Common myeloid progenitor, CD34-positive (primary cell): ENCODE results near the gene COPS7B.

Experiments used
- CTCF ChIA-PET: fragments of 350-600 bp; sonication (Branson Sonifier 250); formaldehyde crosslinking; loops from one replicate; lab custom pipeline; 2021; ENCODE audit warnings: antibody characterized with exemption; lab: Charles Lee
- POLR2A ChIA-PET: fragments of 350-600 bp; sonication (Branson Sonifier 250); formaldehyde crosslinking; loops from one replicate; lab custom pipeline; 2021; ENCODE audit warnings: antibody characterized with exemption; lab: Charles Lee
- DNase-seq, 3 donors: peaks; one replicate each; pipeline versions ENCODE4 v3.0.0 to v3.0.0-alpha.2; 2013
- H3K27ac ChIP-seq, 2 experiments: 1 replicate in 1 of 2; 2 replicates in 1 of 2; pipeline ENCODE4 v1.7.0; 2013; ENCODE audit warnings: inconsistent platforms in 2 of 2, low read length in 2 of 2, mild to moderate bottlenecking in 2 of 2, low read depth in 1 of 2, moderate library complexity in 1 of 2; ENCODE audit not compliant: severe bottlenecking in 2 of 2, insufficient read depth in 1 of 2, poor library complexity in 1 of 2
- H3K27me3 ChIP-seq, 5 experiments: replicated peaks in 2 of 5; 1 replicate in 3 of 5; 2 replicates in 2 of 5; pipeline versions ENCODE4 v1.6.1 to v1.7.0; 2013; ENCODE audit warnings: low read length in 4 of 5, mild to moderate bottlenecking in 2 of 5, moderate library complexity in 2 of 5, inconsistent platforms in 1 of 5; ENCODE audit not compliant: insufficient read depth in 5 of 5, control insufficient read depth in 4 of 5
- H3K36me3 ChIP-seq, 4 experiments: 1 replicate in 2 of 4; 2 replicates in 2 of 4; pipeline versions ENCODE4 v1.6.1 to v1.7.0; 2013; ENCODE audit warnings: low read length in 3 of 4, control low read depth in 1 of 4, mild to moderate bottlenecking in 1 of 4; ENCODE audit not compliant: control insufficient read depth in 4 of 4, insufficient read depth in 4 of 4
- H3K4me1 ChIP-seq, 4 experiments: 1 replicate in 3 of 4; 2 replicates in 1 of 4; pipeline versions ENCODE4 v1.6.1 to v1.7.1; 2013; ENCODE audit warnings: low read length in 3 of 4, mild to moderate bottlenecking in 3 of 4, control low read depth in 1 of 4, inconsistent platforms in 1 of 4, moderate library complexity in 1 of 4; ENCODE audit not compliant: control insufficient read depth in 4 of 4, insufficient read depth in 4 of 4; ENCODE audit errors: control extremely low read depth in 1 of 4
- H3K4me3 ChIP-seq, 7 experiments: 1 replicate in 4 of 7; 2 replicates in 3 of 7; pipeline versions ENCODE4 v1.5.1 to v1.7.0; 2013; ENCODE audit warnings: mild to moderate bottlenecking in 7 of 7, low read length in 6 of 7, moderate library complexity in 6 of 7, inconsistent platforms in 2 of 7, low read depth in 2 of 7, control low read depth in 1 of 7; ENCODE audit not compliant: insufficient read depth in 4 of 7, control insufficient read depth in 1 of 7; ENCODE audit errors: extremely low read depth in 1 of 7
- H3K9me3 ChIP-seq, 5 experiments: 1 replicate in 4 of 5; 2 replicates in 1 of 5; pipeline versions ENCODE4 v1.6.1 to v1.7.1; 2013; ENCODE audit warnings: low read length in 4 of 5, mild to moderate bottlenecking in 2 of 5, inconsistent platforms in 1 of 5, low read depth in 1 of 5, moderate library complexity in 1 of 5; ENCODE audit not compliant: control insufficient read depth in 4 of 5, insufficient read depth in 2 of 5; ENCODE audit errors: control extremely low read depth in 1 of 5
- WGBS: methylation state at CpG from one replicate; pipeline ENCODE4 v1.1.5; 2013; ENCODE audit not compliant: insufficient coverage; 5-methylcytosine and 5-hydroxymethylcytosine counted together

Gene COPS7B

GRCh38 chr2:231821908-231822307 is 35.7 kb downstream of the COPS7B start:
- 40% methylated on average over 1 of the region's 3 CpGs for WGBS
- Histone ChIP-seq H3K4me3 (no peak overlapping the region), H3K27me3 (peaks cover 0 to 1% (median 0%) of the 10 kb centered on the region in 5 experiments), H3K9me3 (peaks cover 0 to 4% (median 0%) of the 10 kb centered on the region in 5 experiments), H3K27ac (no peak overlapping the region), H3K4me1 (no peaks in the 10 kb centered on the region), H3K36me3 (no peaks in the 10 kb centered on the region)
- no peak for DNase-seq
- POLR2A ChIA-PET = no interaction called here
- CTCF ChIA-PET = no interaction called here

- H3K27ac ChIP-seq = no peak overlapping the region
- ChIA-PET POLR2A (interaction anchor here (0.7 kb wide), 1 partner anchor 167 kb away, joined by 3 read pairs; no protein-coding TSS in a partner anchor), CTCF (interaction anchor here (1.5 to 2.4 kb wide), 2 partner anchors 11 to 22 kb away, joined by 4 to 7 read pairs; no protein-coding TSS in a partner anchor)
- no peak overlapping the region for H3K4me3 ChIP-seq
- no peaks in the 10 kb centered on the region for H3K9me3 ChIP-seq
- no peaks in the 10 kb centered on the region for H3K4me1 ChIP-seq
- peaks cover 0 to 4% (median 0%) of the 10 kb centered on the region in 5 experiments for H3K27me3 ChIP-seq
- no peaks in the 10 kb centered on the region for H3K36me3 ChIP-seq
- WGBS = 97% methylated on average over 5 of the region's 10 CpGs
- DNase-seq = no peak
Observed at GRCh38 chr2:231853105-231853504, 66.9 kb downstream of the COPS7B start.

- Histone ChIP-seq H3K27ac (no peak overlapping the region), H3K36me3 (no peaks in the 10 kb centered on the region), H3K4me3 (no peak overlapping the region), H3K9me3 (no peaks in the 10 kb centered on the region), H3K4me1 (no peaks in the 10 kb centered on the region), H3K27me3 (peaks cover 0 to 4% (median 0%) of the 10 kb centered on the region in 5 experiments)
- no peak for DNase-seq
- CTCF ChIA-PET = no interaction called here
- POLR2A ChIA-PET = no interaction called here
- 96% methylated on average over 9 of the region's 9 CpGs for WGBS
Observed at GRCh38 chr2:231854616-231855125, 68.4 kb downstream of the COPS7B start.

GRCh38 chr2:231856959-231857358 is 70.7 kb downstream of the COPS7B start:
- 100% methylated on average over 5 of the region's 6 CpGs for WGBS
- Histone ChIP-seq H3K4me1 (no peaks in the 10 kb centered on the region), H3K4me3 (no peak overlapping the region), H3K36me3 (no peaks in the 10 kb centered on the region), H3K27ac (no peak overlapping the region), H3K27me3 (peaks cover 0 to 2% (median 0%) of the 10 kb centered on the region in 5 experiments), H3K9me3 (no peaks in the 10 kb centered on the region)
- DNase-seq = no peak
- CTCF ChIA-PET = no interaction called here
- POLR2A ChIA-PET = no interaction called here
